GM12878 (cell line): ENCODE results near the gene P3H2. TPM values are rescaled to one million over a fixed set of nuclear protein-coding genes. Genes with fewer than 3 reads are reported as not detected.

Source experiments
- ATAC-seq: fragments of 200-7000 bp; cut with Tn5 transposase; 3 replicates; pipeline ENCODE4 v1.9.1; 2020; ENCODE audit warnings: mild to moderate bottlenecking, moderate library complexity
- BruUV-seq: library from RNA; stranded (reverse); fragments of 400-500 nt; replicated peaks from 2 replicates; lab custom pipeline; 2021; lab: Mats Ljungman, UMichigan
- CTCF ChIA-PET: fragments of 300-600 bp; sonication (Branson Sonifier 250); formaldehyde crosslinking; extraction: SDS; loops from one replicate; lab custom pipeline; 2021; ENCODE audit warnings: inconsistent platforms; lab: Yijun Ruan, JAX
- POLR2A ChIA-PET: fragments of 350-600 bp; formaldehyde crosslinking; extraction: SDS; loops from one replicate; lab custom pipeline; 2021; ENCODE audit warnings: inconsistent platforms; lab: Charles Lee
- RAD21 ChIA-PET: fragments of 300-600 bp; sonication (Branson Sonifier 250); formaldehyde crosslinking; loops from one replicate; lab custom pipeline; 2023; ENCODE audit warnings: antibody characterized with exemption; ENCODE audit not compliant: unreplicated experiment; lab: Charles Lee
- SMC1A ChIA-PET: fragments of 300-600 bp; sonication (Branson Sonifier 250); formaldehyde crosslinking; loops from one replicate; lab custom pipeline; 2023; ENCODE audit not compliant: unreplicated experiment, uncharacterized antibody; lab: Charles Lee
- DNase-seq: peaks from one replicate; pipeline ENCODE4 v3.0.0-alpha.2; 2011; ENCODE audit warnings: low read depth, low spot score
- FAIRE-seq: peaks from 3 replicates; lab custom pipeline; 2011; peaks lifted over from hg19 to GRCh38; lab: Jason Lieb, UNC
- H2AFZ ChIP-seq: 2 replicates; pipeline ENCODE4 v1.6.0; 2011; ENCODE audit warnings: low read depth, low read length, control low read depth; ENCODE audit not compliant: control insufficient read depth
- H3K27ac ChIP-seq: 2 replicates; pipeline ENCODE4 v1.5.1; 2011; ENCODE audit warnings: control low read depth; ENCODE audit not compliant: control insufficient read depth, insufficient read depth
- H3K27me3 ChIP-seq, 2 experiments: replicated peaks in 1 of 2; 2 replicates each; pipeline versions ENCODE4 v1.6.0 to v1.6.1; 2011; ENCODE audit warnings: low read length in 1 of 2; ENCODE audit not compliant: control insufficient read depth in 2 of 2, insufficient read depth in 2 of 2
- H3K36me3 ChIP-seq, 2 experiments: 2 replicates each; pipeline ENCODE4 v1.5.1; 2011; ENCODE audit warnings: low read length in 1 of 2; ENCODE audit not compliant: control insufficient read depth in 2 of 2, insufficient read depth in 2 of 2
- H3K4me1 ChIP-seq: 2 replicates; pipeline ENCODE4 v1.6.1; 2011; ENCODE audit warnings: mild to moderate bottlenecking, low read length, moderate library complexity, mixed read lengths; ENCODE audit not compliant: control insufficient read depth, insufficient read depth
- H3K4me2 ChIP-seq: 2 replicates; pipeline ENCODE4 v1.6.0; 2011; ENCODE audit warnings: control low read depth; ENCODE audit not compliant: control insufficient read depth, insufficient read depth
- H3K4me3 ChIP-seq: fragments of 200-600 bp; sonication (generic); 2 replicates; pipeline ENCODE4 v1.5.1; 2016
- H3K79me2 ChIP-seq: 2 replicates; pipeline ENCODE4 v1.6.0; 2011; ENCODE audit warnings: low read length; ENCODE audit not compliant: control insufficient read depth, insufficient read depth
- H3K9ac ChIP-seq: 2 replicates; pipeline ENCODE4 v1.8.0; 2011; ENCODE audit warnings: low read length, control low read depth, mixed read lengths; ENCODE audit not compliant: control insufficient read depth, insufficient read depth
- H3K9me3 ChIP-seq: replicated peaks from 3 replicates; pipeline ENCODE4 v1.5.1; 2011; ENCODE audit warnings: mild to moderate bottlenecking, low read length; ENCODE audit not compliant: control insufficient read depth, insufficient read depth
- H4K20me1 ChIP-seq: 2 replicates; pipeline ENCODE4 v1.6.0; 2011; ENCODE audit not compliant: control insufficient read depth, insufficient read depth
- BHLHE40 ChIP-seq, 2 experiments: fragments of 450-650 bp in 1 of 2; IDR thresholded peaks; 2 replicates each; pipeline ENCODE4 v1.6.1; 2011 to 2017; ENCODE audit warnings: low read depth in 2 of 2, borderline replicate concordance in 1 of 2, improper control_type of control experiment in 1 of 2, low read length in 1 of 2, mild to moderate bottlenecking in 1 of 2
- CBX5 ChIP-seq: sonication (generic); IDR thresholded peaks from 2 replicates; pipeline ENCODE4 v1.6.1; 2016; ENCODE audit warnings: low read depth, moderate library complexity, mild to moderate bottlenecking, inconsistent platforms
- CHD1 ChIP-seq: IDR thresholded peaks from 2 replicates; pipeline ENCODE4 v1.6.1; 2012; ENCODE audit warnings: low read depth, low read length, improper control_type of control experiment
- CHD2 ChIP-seq: IDR thresholded peaks from 2 replicates; pipeline ENCODE4 v1.6.1; 2011; ENCODE audit warnings: low read depth, low read length, improper control_type of control experiment, borderline replicate concordance
- CREB1 ChIP-seq: IDR thresholded peaks from 2 replicates; pipeline ENCODE4 v1.6.1; 2012; ENCODE audit warnings: low read depth, mild to moderate bottlenecking, inconsistent platforms
- DPF2 ChIP-seq: fragments of 450-650 bp; IDR thresholded peaks from 2 replicates; pipeline ENCODE4 v1.6.1; 2017; ENCODE audit warnings: mild to moderate bottlenecking
- E2F4 ChIP-seq: IDR thresholded peaks from 2 replicates; pipeline ENCODE4 v1.6.1; 2012; ENCODE audit warnings: low read depth, low read length, improper control_type of control experiment
- ETV6 ChIP-seq, 2 experiments: fragments of 450-650 bp in 1 of 2; IDR thresholded peaks in 1 of 2; conservative IDR thresholded peaks in 1 of 2; 2 replicates each; pipeline ENCODE4 v1.6.1; 2014; ENCODE audit warnings: antibody characterized with exemption in 1 of 2, borderline replicate concordance in 1 of 2, low read depth in 1 of 2, mild to moderate bottlenecking in 1 of 2, moderate library complexity in 1 of 2
- FOXM1 ChIP-seq: IDR thresholded peaks from 2 replicates; pipeline ENCODE4 v1.6.1; 2012; ENCODE audit warnings: low read depth, mild to moderate bottlenecking, inconsistent platforms, low read length, moderate library complexity
- IRF5 ChIP-seq: fragments of 450-650 bp; IDR thresholded peaks from 2 replicates; pipeline ENCODE4 v1.6.1; 2017; ENCODE audit warnings: borderline replicate concordance
- KLF5 ChIP-seq: fragments of 450-650 bp; IDR thresholded peaks from 2 replicates; pipeline ENCODE4 v1.6.1; 2014; ENCODE audit warnings: mild to moderate bottlenecking; ENCODE audit not compliant: partially characterized antibody
- MEF2A ChIP-seq: IDR thresholded peaks from 2 replicates; pipeline ENCODE4 v1.6.1; 2011; ENCODE audit warnings: low read depth, mild to moderate bottlenecking, low read length, moderate library complexity; ENCODE audit not compliant: insufficient read depth
- MTA3 ChIP-seq: IDR thresholded peaks from 2 replicates; pipeline ENCODE4 v1.6.1; 2012; ENCODE audit warnings: low read length, inconsistent platforms, borderline replicate concordance
- MYC ChIP-seq: IDR thresholded peaks from 2 replicates; pipeline ENCODE4 v1.6.1; 2011; ENCODE audit warnings: mild to moderate bottlenecking, low read length, moderate library complexity, inconsistent platforms; ENCODE audit not compliant: insufficient read depth, insufficient replicate concordance, insufficient read length, severe bottlenecking
- RAD21 ChIP-seq: IDR thresholded peaks from 2 replicates; pipeline ENCODE4 v1.6.1; 2011; ENCODE audit warnings: mild to moderate bottlenecking, low read depth, low read length, moderate library complexity; ENCODE audit not compliant: insufficient read depth
- RCOR1 ChIP-seq: conservative IDR thresholded peaks from 2 replicates; pipeline ENCODE4 v1.6.1; 2012; ENCODE audit warnings: low read depth, low read length, improper control_type of control experiment
- RFX5 ChIP-seq: IDR thresholded peaks from 2 replicates; pipeline ENCODE4 v1.6.1; 2011; ENCODE audit warnings: low read depth, low read length, improper control_type of control experiment
- SIN3A ChIP-seq: IDR thresholded peaks from 2 replicates; pipeline ENCODE4 v1.6.1; 2012; ENCODE audit warnings: low read depth, low read length, improper control_type of control experiment
- SMARCA5 ChIP-seq: fragments of 450-650 bp; IDR thresholded peaks from 2 replicates; pipeline ENCODE4 v1.6.1; 2017; ENCODE audit warnings: mild to moderate bottlenecking
- TCF3 ChIP-seq: IDR thresholded peaks from 2 replicates; pipeline ENCODE4 v1.6.1; 2012; ENCODE audit warnings: low read depth, mild to moderate bottlenecking, low read length, borderline replicate concordance; ENCODE audit not compliant: insufficient read depth
- WRNIP1 ChIP-seq: IDR thresholded peaks from 2 replicates; pipeline ENCODE4 v1.6.1; 2011; ENCODE audit warnings: low read depth, low read length, improper control_type of control experiment, borderline replicate concordance
- ZNF207 ChIP-seq: fragments of 450-650 bp; IDR thresholded peaks from 2 replicates; pipeline ENCODE4 v1.6.1; 2014; ENCODE audit warnings: antibody characterized with exemption, mild to moderate bottlenecking, borderline replicate concordance
- WGBS: methylation state at CpG from one replicate; pipeline ENCODE4 v1.1.6; 2016; ENCODE audit warnings: low lambda C conversion rate; ENCODE audit not compliant: insufficient replicate concordance, insufficient coverage; ENCODE audit errors: missing lambda C conversion rate; 5-methylcytosine and 5-hydroxymethylcytosine counted together
- in situ Hi-C: fragments of 300-500 bp; cut with MboI; formaldehyde crosslinking; loops from 9 replicates; pipeline ENCODE4 v1.14.3; 2018; ENCODE audit warnings: mixed read lengths
- intact Hi-C: fragments of 100-400 bp; cut with micrococcal nuclease; formaldehyde crosslinking; loops from one replicate; pipeline ENCODE4 v1.14.2; 2022; ENCODE audit not compliant: unreplicated experiment
- polyA plus RNA-seq, 11 experiments: library from polyadenylated mRNA; depleted of rRNA in 4 of 11; unstranded in 6 of 11; stranded (reverse) in 5 of 11; fragments of >200 nt; fragmentation: Nextera tagmentation in 4 of 11; fragmentation: Illumina TruSeq in 1 of 11; extraction: Ambion mirVana in 4 of 11; extraction: Trizol in 1 of 11; gene quantifications; 1 replicate in 1 of 11; 2 replicates in 10 of 11; pipeline versions ENCODE4 v1.2.1 to v1.2.3, GENCODE V29; 2011 to 2016; ENCODE audit warnings: inconsistent platforms in 2 of 11, missing spikeins in 2 of 11, low read depth in 1 of 11
- total RNA-seq, 4 experiments: library from RNA; depleted of rRNA in 3 of 4; stranded (reverse); fragments of >200 nt in 3 of 4; fragmentation: Illumina TruSeq in 1 of 4; extraction: Trizol in 1 of 4; gene quantifications; 2 replicates each; pipeline versions ENCODE4 v1.2.1 to v1.2.3, GENCODE V29; 2013 to 2021

P3H2 gene
- total and polyA plus RNA-seq, 10 of the 15 experiments (the other 5 are each of a cell fraction or from before 2014, with no cell fraction given), result 27.0 to 97.6 (median 83.2) TPM

GRCh38 chr3:190014940-190015339, 105.8 kb downstream of the P3H2 start:
- in situ Hi-C loops, result no loop called here
- peak overlapping the region; percentile 18; the same call in 1 of the 2 replicates for H3K27ac ChIP-seq
- no peak overlapping the region for H3K4me2 ChIP-seq
- H3K27me3 ChIP-seq, result no peaks in the 10 kb centered on the region
- FAIRE-seq (no peak), ATAC-seq (peak; percentile 45), DNase-seq (no peak)
- ChIA-PET SMC1A (interaction anchor here (0.9 to 2.7 kb wide), 9 partner anchors 10 to 369 kb away, joined by 3 to 12 read pairs (median 4); no protein-coding TSS in a partner anchor), CTCF (interaction anchor here (0.7 to 1.4 kb wide), 6 partner anchors 10 to 428 kb away, joined by 3 to 4 read pairs (median 3); no protein-coding TSS in a partner anchor), RAD21 (interaction anchor here (0.8 to 2.0 kb wide), 6 partner anchors 24 to 304 kb away, joined by 3 to 5 read pairs (median 4); no protein-coding TSS in a partner anchor), POLR2A (interaction anchor here (1.0 kb wide), 1 partner anchor 10 kb away, joined by 4 read pairs; no protein-coding TSS in a partner anchor)
- H3K4me1 ChIP-seq, result no peaks in the 10 kb centered on the region
- 22% methylated on average over 2 of the region's 2 CpGs for WGBS
- no peak overlapping the region for H2AFZ ChIP-seq
- H3K79me2 ChIP-seq, result no peaks in the 10 kb centered on the region
- intact Hi-C loops, result no loop called here
- no peak overlapping the region for H3K9ac ChIP-seq
- no peaks in the 10 kb centered on the region for H3K9me3 ChIP-seq
- no peaks in the 10 kb centered on the region for H3K36me3 ChIP-seq
- no TSS peak for BruUV-seq
- no peak overlapping the region for H3K4me3 ChIP-seq
- no peaks in the 10 kb centered on the region for H4K20me1 ChIP-seq
- TF ChIP-seq TCF3, result no peak
- no peak for TF ChIP-seq DPF2
- TF ChIP-seq E2F4, result no peak
- no peak for TF ChIP-seq MEF2A
- TF ChIP-seq RAD21, result no peak
- no peak for TF ChIP-seq SMARCA5
- no peak for TF ChIP-seq CBX5
- no peak for TF ChIP-seq WRNIP1
- TF ChIP-seq FOXM1, result 0 out of 2 replicates have a peak, but pooled peaks have one; percentile 6
- TF ChIP-seq MYC, result no peak
- no peak for TF ChIP-seq CHD1
- no peak for TF ChIP-seq RCOR1
- TF ChIP-seq MTA3, result peak; percentile 42; the same call in 1 of the 2 replicates
- no peak for TF ChIP-seq CHD2
- TF ChIP-seq SIN3A, result no peak
- TF ChIP-seq RFX5, result no peak
- no peak for TF ChIP-seq ETV6 (conservative IDR thresholded peaks at IDR 0.05 in 1 of 2, IDR thresholded peaks at IDR 0.05 in 1 of 2; ENCODE audit: borderline replicate concordance in 1 of 2, low read depth in 1 of 2)
- TF ChIP-seq IRF5, result no peak
- 0 out of 2 replicates have a peak, but pooled peaks have one; percentile 22 for TF ChIP-seq CREB1
- TF ChIP-seq KLF5, result no peak
- TF ChIP-seq ZNF207, result no peak
- no peak for TF ChIP-seq BHLHE40 (IDR thresholded peaks at IDR 0.05; ENCODE audit: borderline replicate concordance in 1 of 2, low read depth in 2 of 2, low read length in 1 of 2)
